Omental fat pad (tissue), 4 donors: ENCODE measurements around the gene PRKRA. TPM values are rescaled to one million over a fixed set of nuclear protein-coding genes. Genes with fewer than 3 reads are reported as not detected.
"Not testable (repeated sequence)": the region's sequence is repeated elsewhere in the genome, so short reads cannot be mapped to it uniquely, and the experiment has no call there.

ENCODE experiments used
- ATAC-seq: fragments of 150-250 bp; one replicate; pipeline ENCODE4 v1.9.1; 2016; ENCODE audit warnings: mild to moderate bottlenecking, moderate library complexity; ENCODE audit not compliant: low FRiP score
- DNase-seq: peaks from one replicate; pipeline ENCODE4 v3.0.0-alpha.2; 2019; ENCODE audit warnings: low spot score
- CTCF ChIP-seq, 3 donors: fragments of 450-650 bp; IDR thresholded peaks; one replicate each; pipeline ENCODE4 v1.5.1; 2016 to 2017; ENCODE audit warnings: antibody characterized with exemption in 3 of 3, mild to moderate bottlenecking in 3 of 3, moderate library complexity in 2 of 3
- total RNA-seq, 4 donors: library from RNA; depleted of rRNA; stranded (reverse); fragments of >200 nt; gene quantifications; one replicate each; pipeline ENCODE4 v1.1.0, GENCODE V29; 2016

PRKRA gene
- total RNA-seq, 4 donors from 2014 or later = 50.7 to 67.4 (median 60.4) TPM

- DNase-seq (no peak), ATAC-seq (no peak)
- no peak for TF ChIP-seq CTCF (IDR thresholded peaks at IDR 0.05)
Observed at GRCh38 chr2:178415979-178416378, 35.0 kb downstream of the PRKRA start.

GRCh38 chr2:178414266-178415247, 36.4 kb downstream of the PRKRA start:
- DNase-seq (peak; percentile 59), ATAC-seq (peak; percentile 98)
- TF ChIP-seq CTCF (IDR thresholded peaks at IDR 0.05) = peak in 1 of 3 donors; percentile 83

GRCh38 chr2:178413472-178414265, 37.3 kb downstream of the PRKRA start:
- ATAC-seq (peak; percentile 73), DNase-seq (peak; percentile 63)
- no peak for TF ChIP-seq CTCF (IDR thresholded peaks at IDR 0.05)

GRCh38 chr2:178412453-178412852, 38.5 kb downstream of the PRKRA start:
- DNase-seq = not testable (repeated sequence)

GRCh38 chr2:178412047-178412446, 38.9 kb downstream of the PRKRA start:
- ATAC-seq (no peak), DNase-seq (no peak)
- TF ChIP-seq CTCF (IDR thresholded peaks at IDR 0.05) = no peak

More at GRCh38 chr2:178412453-178412852, 38.5 kb downstream of the PRKRA start:
- not testable (repeated sequence) for ATAC-seq

GRCh38 chr2:178409261-178409660, 41.7 kb downstream of the PRKRA start:
- no peak for TF ChIP-seq CTCF (IDR thresholded peaks at IDR 0.05)
- ATAC-seq (no peak), DNase-seq (no peak)

GRCh38 chr2:178404368-178404767, 46.6 kb downstream of the PRKRA start:
- no peak for TF ChIP-seq CTCF (IDR thresholded peaks at IDR 0.05)
- ATAC-seq (no peak), DNase-seq (no peak)
